Prostate gland (tissue), 2 donors: ENCODE results near the gene ADARB2.
"Not testable (repeated sequence)": the region's sequence is repeated elsewhere in the genome, so short reads cannot be mapped to it uniquely, and the experiment has no call there.

Experiments used
- CTCF ChIP-seq, 4 experiments: fragments of 200-600 bp in 2 of 4; fragments of 450-650 bp in 2 of 4; sonication (generic) in 2 of 4; IDR thresholded peaks; 1 replicate in 3 of 4; 2 replicates in 1 of 4; pipeline ENCODE4 v1.5.1; 2016 to 2019; ENCODE audit warnings: antibody characterized with exemption in 4 of 4, mild to moderate bottlenecking in 2 of 4, moderate library complexity in 2 of 4
- POLR2A ChIP-seq: fragments of 450-650 bp; IDR thresholded peaks from one replicate; pipeline ENCODE4 v1.6.1; 2016; ENCODE audit warnings: antibody characterized with exemption, mild to moderate bottlenecking
- POLR2AphosphoS5 ChIP-seq: sonication (generic); formaldehyde crosslinking; IDR thresholded peaks from one replicate; pipeline ENCODE4 v1.6.1; 2017; ENCODE audit warnings: antibody characterized with exemption

GRCh38 chr10:1617376-1618317 lies 119.7 kb downstream of the ADARB2 start:
- TF ChIP-seq CTCF (IDR thresholded peaks at IDR 0.05); POLR2A; POLR2AphosphoS5: not testable (repeated sequence)
